Activated T-cell treated with anti-CD3 and anti-CD28 coated beads for 4 hours (primary cell): ENCODE data around the gene CTDSP1.

Experiments used
- DNase-seq: peaks from one replicate; pipeline ENCODE4 v3.0.0-alpha.2; 2020

Gene CTDSP1

GRCh38 chr2:218427741-218428140 lies 28.1 kb downstream of the CTDSP1 start:
- DNase-seq, result no peak

DNA sequence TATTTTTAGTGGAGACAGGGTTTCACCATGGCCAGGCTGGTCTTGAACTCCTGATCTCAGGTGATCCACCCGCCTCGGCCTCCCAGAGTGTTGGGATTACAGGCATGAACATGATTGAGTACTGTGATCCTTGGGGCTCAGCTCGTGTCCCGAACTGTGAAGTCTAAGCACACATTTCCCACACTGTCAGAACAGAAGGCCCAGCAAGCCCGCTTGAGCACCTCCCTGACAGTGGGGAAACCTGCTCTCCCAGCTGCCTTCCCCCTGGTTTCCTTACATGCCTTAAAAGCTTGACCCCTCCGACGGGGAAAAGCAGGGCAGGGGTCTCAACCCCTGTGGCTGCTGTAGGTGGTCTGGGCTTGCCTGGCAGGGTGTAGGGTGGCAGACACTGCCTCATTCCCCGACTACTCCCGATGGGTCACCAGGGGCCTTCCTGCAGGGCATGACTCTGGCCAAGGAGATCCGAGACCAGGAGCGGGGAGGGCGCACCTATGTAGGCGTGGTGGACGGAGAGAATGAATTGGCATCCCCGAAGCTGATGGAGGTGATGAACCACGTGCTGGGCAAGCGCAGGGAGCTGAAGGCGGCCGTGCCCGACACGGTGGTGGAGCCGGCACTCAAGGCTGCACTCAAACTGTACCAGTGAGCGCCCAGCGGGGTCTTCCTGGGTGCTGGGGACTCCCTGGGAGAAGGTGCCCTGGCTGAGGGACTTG lies 29.3 kb downstream of the CTDSP1 start:
- no peak for DNase-seq

GRCh38 chr2:218429911-218430692 lies 30.4 kb downstream of the CTDSP1 start:
- no peak for DNase-seq

- no peak for DNase-seq
Observed at GRCh38 chr2:218430721-218431120, 31.1 kb downstream of the CTDSP1 start.

DNA sequence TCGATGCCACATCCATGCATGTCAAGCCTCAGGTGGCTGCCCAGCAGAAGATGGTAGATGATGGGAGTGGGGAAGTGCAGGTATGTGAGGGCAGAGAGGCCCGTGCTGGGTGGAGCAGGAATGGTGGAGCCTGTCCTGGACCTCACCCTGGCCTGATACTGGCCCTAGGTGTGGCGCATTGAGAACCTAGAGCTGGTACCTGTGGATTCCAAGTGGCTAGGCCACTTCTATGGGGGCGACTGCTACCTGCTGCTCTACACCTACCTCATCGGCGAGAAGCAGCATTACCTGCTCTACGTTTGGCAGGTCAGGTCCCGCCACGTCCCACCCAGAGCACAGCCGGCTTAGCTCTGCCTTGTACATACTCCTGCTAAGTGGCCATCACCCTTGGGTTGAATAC lies 32.2 kb downstream of the CTDSP1 start:
- no peak for DNase-seq

- no peak for DNase-seq
Observed at GRCh38 chr2:218432676-218433365, 33.2 kb downstream of the CTDSP1 start.

DNA sequence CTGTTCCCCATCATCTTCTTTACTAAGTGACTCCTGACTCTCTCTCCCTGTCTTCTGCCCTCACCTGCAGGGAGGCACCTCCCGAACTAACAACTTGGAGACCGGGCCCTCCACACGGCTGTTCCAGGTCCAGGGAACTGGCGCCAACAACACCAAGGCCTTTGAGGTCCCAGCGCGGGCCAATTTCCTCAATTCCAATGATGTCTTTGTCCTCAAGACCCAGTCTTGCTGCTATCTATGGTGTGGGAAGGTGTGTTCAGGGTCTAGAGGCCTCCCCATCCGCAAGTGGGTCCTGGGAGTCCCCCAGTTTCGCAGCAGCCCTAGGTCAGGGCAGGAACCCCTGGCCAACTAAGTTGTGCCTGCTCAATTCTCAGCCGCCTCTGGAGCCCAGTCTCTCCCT lies 34.8 kb downstream of the CTDSP1 start:
- no peak for DNase-seq

DNA sequence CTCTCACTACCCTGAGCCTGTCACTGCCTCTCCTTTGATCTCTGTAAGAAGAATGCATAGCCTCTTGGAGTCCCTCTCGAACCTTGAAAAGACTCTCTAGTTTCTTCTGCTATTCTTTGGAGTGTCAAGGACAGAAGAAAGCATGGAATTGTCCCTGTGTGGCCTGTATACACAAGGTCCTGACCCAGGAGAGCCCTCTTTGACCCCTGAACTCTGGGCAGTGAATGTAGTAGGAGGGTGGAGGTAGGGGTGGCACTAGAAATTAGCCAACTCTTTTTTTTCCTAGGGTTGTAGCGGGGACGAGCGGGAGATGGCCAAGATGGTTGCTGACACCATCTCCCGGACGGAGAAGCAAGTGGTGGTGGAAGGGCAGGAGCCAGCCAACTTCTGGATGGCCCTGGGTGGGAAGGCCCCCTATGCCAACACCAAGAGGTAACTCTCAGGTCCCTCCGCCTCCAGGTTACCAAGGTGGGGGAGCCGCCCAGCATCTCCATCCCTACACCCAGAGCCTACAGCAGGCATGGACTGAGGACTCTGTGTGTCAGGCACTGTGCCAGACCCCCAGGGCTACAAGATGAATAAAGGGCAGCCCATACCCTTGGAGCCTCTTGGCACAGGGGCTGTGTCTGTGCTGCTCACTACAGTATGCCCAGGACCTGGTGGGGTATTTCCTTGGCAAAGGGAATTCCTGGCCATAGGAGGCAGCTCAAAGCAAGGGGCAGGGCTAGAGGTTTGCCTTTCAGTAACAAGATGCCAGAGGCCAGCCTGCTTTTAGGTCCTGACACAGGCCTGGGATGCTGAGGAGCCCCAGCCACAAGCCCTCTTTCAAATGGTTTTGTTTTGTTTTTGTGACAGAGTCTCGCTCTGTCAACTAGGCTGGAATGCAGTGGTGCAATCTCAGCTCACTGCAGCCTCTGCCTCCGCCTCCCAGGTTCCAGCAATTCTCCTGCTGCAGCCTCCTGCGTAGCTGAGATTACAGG lies 35.6 kb downstream of the CTDSP1 start:
- DNase-seq, result no peak

- no peak for DNase-seq
Observed at GRCh38 chr2:218436992-218437391, 37.3 kb downstream of the CTDSP1 start.

DNA sequence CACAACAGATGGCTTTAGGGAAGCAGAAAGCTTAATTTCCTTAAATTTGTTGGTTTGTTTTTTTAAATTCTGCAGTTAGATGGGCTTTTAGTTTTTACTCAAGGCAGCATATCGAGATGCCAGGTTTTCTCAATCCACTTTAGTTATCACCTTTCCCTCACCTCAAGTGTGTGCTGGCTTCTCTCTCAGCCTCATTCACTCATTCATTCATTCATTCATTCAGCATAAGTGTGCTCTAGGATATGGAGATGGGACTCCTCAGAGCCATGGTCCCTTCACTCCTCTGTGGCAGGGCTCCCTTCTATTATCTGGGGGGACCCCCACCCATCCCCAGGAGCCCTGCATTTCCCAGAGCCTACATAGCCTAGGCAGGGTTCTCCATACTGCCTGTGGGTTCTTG lies 38.3 kb downstream of the CTDSP1 start:
- no peak for DNase-seq

GRCh38 chr2:218438596-218438995 lies 38.9 kb downstream of the CTDSP1 start:
- DNase-seq, result no peak

DNA sequence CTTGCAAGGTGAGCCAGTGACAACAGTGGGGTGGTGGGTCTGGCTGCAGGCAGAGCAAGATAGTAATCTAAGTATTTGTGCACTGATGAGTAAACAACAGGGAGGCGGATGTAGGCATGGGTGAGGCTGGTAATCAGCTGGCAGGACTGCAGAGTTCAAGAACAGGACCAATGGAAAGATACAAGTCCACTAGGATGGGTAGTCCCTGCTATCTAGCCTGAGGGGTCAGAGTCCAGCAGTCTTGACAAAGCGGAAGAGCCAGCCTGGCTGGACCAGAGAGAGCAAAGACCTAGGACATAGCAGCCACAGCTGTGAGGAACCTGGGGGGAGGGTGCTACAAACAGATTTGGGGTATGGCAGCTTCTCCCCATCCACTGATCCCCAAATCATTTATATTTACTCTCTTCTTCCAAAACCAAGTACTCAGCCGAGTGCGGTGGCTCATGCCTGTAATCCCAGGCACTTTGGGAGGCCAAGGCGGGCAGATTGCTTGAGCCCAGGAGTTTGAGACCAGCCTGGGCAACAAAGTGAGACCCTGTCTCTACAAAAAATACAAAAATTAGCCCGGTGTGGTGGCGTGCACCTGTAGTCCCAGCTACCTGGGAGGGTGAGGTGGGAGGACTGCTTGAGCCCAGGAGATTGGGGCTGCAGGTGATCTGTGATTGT lies 45.2 kb downstream of the CTDSP1 start:
- no peak for DNase-seq

GRCh38 chr2:218445602-218446001 lies 45.9 kb downstream of the CTDSP1 start:
- no peak for DNase-seq

DNA sequence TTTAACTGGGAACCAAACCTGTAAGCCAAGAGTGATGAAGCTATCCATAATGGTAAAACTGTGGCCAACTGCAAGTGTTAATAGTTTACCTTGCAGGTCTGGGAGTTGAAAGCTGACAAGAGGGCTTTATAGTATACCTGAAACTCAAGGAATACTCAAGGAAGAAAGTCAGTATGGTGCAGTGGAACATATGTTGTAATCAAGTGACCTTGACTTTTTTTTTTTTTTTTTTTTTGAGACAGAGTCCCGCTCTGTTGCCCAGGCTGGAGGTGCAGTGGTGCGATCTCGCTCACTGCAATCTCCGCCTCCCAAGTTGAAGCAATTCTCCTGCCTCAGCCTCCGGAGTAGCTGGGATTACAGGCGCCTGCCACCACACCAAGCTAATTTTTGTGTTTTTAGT lies 46.9 kb downstream of the CTDSP1 start:
- DNase-seq, result no peak

DNA sequence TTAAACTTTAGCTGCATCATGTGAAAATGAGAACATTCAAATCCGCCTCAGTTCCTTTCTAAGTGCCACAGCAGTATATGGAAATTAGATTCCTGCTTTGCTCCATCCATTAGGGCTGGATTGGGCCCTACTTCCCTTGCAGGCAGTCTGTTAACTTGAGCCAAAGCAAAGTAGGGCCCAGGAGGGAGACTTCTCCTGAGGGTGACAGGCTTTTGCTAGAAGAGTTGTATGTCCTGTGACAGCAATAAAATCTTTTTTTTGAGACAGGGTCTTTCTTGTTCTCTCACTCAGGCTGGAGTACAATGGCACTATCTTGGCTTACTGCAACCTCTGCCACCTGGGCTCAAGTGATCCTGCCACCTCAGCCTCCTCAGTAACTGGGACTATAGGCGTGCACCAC lies 47.4 kb downstream of the CTDSP1 start:
- no peak for DNase-seq

DNA sequence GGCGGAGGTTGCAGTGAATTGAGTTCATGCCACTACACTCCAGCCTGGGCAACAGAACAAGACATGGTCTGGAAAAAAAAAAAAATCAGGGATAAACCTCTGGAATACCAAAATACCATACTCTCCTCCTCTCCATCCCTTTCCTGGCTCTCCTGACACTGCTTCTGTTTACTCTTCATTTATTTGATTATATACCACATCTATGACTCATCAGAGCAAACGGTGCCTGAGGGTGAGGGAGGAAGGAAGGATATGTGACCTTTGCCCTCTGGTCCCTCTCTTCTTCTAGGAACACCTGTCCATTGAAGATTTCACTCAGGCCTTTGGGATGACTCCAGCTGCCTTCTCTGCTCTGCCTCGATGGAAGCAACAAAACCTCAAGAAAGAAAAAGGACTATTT lies 49.3 kb downstream of the CTDSP1 start:
- DNase-seq, result no peak

- DNase-seq, result no peak
Observed at GRCh38 chr2:218452079-218452478, 52.4 kb downstream of the CTDSP1 start.
